SK-N-MC (cell line): Measurements from ENCODE around the gene CTCF.

Experiments
- EZH2 ChIP-seq: fragments of 200-600 bp; sonication (generic); IDR thresholded peaks from one replicate; pipeline ENCODE4 v1.6.1; 2017; ENCODE audit warnings: antibody characterized with exemption
- FOXP2 ChIP-seq: optimal IDR thresholded peaks from 2 replicates; pipeline ENCODE3; 2011; ENCODE audit warnings: mild to moderate bottlenecking, moderate library complexity; ENCODE audit not compliant: insufficient read depth; ENCODE audit errors: extremely low read length, control extremely low read depth
- POLR2AphosphoS5 ChIP-seq: IDR thresholded peaks from 2 replicates; pipeline ENCODE4 v1.6.1; 2012; ENCODE audit warnings: mild to moderate bottlenecking, low read depth, low read length, borderline replicate concordance

DNA sequence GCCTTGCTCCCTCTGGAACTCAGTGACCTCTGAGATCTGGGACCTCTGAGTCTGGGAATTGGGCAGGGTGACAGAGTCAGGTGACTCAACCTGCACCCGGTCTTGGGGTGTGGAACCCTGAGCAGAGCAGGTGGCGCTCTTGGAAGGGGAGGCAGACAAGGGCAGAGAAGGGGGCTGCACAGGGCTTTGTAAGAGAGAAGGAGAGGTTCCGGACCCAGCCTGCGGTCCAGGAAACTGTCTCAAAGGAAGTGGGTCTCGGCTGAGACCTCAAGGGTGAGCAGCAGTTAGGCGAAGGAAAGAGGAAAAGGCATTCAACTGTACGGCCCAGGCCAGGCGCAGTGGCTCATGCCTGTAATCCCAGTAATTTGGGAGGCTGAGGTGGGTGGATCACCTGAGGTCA, 43.6 kb upstream of the CTCF start:
- TF ChIP-seq POLR2AphosphoS5 = no peak
- no peak for TF ChIP-seq EZH2
- no peak for TF ChIP-seq FOXP2
